NCI-H2196 (cell line): ENCODE results near the gene TMEM80.
"Not testable (repeated sequence)": the region's sequence is repeated elsewhere in the genome, so short reads cannot be mapped to it uniquely, and the experiment has no call there.

Experiments used
- DNase-seq: peaks from one replicate; lab custom pipeline; 2025; ENCODE audit not compliant: unreplicated experiment; lab: John Stamatoyannopoulos, UW

The TMEM80 gene

GRCh38 chr11:695538-696248 lies at the start of gene TMEM80:
Gene TMEM80 (plus strand): TSS chr11:695816. CDS start chr11:695828, 12 bp downstream.
- DNase-seq: peak; percentile 99

DNA sequence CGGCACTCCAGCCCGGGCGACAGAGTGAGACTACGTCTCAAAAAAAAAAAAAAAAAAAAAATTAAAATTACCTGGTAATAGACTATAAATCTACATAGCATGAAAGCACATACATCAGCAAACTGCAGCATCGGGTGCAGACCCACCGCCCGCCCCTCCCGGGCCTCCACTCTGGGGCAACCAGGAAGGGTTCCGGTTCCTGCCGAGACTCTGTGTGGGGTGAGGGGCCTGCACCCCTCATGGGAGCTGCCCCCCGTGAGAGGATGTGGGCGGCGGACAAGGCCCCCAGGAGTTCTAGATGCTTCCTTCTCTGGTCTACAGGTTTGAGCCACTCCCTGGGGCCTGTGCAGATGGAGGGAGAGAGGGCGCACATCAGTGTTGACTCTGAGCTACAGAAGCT lies 49.4 kb upstream of the TMEM80 start:
- DNase-seq: no peak

DNA sequence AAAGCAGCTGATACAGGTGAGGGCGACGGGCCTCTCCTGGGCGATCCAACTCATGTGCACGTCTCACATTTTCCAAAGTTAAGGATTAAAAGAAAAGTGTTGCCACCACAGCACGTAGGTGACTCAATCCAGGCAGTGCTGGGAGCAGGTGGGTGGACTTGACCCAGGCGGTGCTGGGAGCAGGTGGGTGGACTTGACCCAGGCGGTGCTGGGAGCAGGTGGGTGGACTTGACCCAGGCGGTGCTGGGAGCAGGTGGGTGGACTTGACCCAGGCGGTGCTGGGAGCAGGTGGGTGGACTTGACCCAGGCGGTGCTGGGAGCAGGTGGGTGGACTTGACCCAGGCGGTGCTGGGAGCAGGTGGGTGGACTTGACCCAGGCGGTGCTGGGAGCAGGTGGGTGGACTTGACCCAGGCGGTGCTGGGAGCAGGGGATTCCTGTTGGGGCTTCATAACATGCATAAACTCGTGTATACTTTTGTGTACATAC lies 47.9 kb upstream of the TMEM80 start:
- DNase-seq: not testable (repeated sequence)

DNA sequence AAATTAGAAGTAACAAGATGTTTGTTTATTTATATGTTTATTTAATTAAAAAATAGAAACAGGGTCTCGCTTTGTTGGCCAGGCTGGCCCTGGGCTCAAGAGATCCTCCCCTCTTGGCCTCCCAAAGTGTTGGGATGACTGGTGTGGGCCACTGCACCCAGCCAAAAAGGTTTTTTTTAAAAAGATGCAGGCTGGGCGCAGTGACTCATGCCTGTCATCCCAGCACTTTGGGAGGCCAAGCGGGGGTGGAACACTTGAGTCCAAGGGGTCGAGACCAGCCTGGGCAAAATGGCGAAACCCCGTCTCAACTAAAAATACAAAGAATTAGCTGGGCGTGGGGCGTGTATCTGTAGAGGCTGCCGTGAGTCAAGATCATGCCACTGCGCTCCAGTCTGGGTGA lies 45.1 kb upstream of the TMEM80 start:
- no peak for DNase-seq

GRCh38 chr11:653136-653535 lies 42.5 kb upstream of the TMEM80 start:
- not testable (repeated sequence) for DNase-seq

DNA sequence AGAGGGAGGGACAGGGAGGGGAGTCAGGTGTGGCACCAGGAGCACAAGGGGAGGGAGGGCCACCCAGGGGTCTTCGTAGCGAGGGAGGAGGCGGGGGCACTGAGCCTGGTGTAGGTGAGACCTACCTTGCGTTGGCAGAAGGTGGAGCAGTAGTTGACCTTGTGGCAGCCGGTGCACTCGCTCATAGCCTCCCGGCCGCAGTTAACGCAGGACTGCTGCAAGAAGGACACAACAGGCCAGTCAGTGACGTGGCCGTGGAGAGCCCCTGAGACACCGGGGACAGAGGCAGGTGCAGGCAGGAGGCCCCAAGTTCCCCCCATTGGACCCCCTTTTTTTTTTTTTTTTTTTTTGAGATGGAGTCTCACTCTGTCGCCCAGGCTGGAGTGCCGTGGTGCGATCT lies 41.8 kb upstream of the TMEM80 start:
- no peak for DNase-seq

GRCh38 chr11:654444-654843 lies 41.2 kb upstream of the TMEM80 start:
- DNase-seq: not testable (repeated sequence)

DNA sequence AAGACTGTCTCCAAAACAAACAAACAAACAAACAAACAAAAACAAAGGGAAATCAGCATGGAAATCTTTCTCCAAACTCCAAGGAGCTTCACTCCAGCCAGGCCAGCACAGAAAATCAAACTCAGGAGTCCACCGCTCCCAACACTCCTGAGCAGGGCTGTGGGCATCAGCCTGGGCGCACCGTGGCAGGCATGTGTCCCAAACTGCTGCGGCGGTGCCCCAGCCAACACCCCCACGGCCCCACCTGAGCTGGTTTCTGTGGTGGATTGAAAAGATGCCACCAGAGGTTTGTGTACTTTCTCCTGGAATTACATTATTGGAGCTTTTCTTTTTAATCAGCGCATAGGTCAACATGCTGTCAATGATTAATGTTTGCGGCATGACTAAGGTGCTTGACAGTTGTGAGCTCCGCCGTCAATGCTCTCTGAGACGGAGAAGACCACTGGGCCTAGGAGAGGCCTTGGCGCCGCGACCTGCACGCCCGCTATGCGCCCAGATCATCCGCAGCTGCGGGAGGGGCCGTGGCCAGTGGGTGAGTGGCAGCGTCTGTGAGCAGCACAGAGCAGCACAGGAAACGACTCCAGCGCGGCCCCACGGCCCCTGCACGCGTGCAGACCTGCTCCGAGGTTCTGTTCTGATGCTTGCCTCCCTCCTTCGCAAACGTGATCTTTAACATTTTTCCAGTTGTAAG lies 40.4 kb upstream of the TMEM80 start:
- DNase-seq: no peak

DNA sequence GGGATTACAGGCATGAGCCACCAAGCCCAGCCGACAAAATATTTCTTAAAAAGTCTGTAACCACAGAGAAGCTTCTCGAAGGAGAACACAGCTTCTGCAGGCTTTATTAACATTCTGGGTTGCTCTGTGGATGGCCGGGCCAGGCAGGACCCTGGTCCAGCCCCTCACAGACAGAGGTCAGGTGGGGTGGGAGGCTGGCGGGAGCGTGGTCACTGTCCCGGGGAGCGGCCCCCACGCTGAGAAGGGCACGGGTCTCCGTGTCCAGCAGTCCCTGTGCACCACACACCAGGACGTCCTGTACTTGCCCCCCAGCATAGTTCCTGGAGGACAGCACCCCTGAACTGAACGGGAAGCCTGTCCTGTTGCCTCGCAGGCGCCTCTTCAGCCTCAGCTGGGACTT lies 39.2 kb upstream of the TMEM80 start:
- no peak for DNase-seq

DNA sequence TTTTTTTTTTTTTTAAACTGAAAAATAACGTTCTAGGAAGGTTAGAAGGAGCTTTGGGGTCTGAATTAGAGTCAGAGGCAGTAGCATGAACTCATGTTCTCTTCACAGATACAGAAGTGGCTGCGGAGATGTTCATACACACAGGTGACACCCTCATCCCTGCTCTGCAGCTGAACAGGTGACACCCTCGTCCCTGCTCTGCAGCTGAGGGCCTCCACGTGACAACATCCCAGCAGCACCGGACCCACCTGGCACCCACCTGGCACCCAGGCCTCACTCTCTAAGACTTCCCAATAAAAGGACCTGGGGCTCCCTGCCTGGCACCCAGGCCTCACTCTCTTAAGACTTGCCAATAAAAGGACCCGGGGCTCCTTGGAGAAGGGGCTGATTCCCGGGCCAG lies 38.8 kb upstream of the TMEM80 start:
- no peak for DNase-seq

- DNase-seq: no peak
Observed at GRCh38 chr11:657691-658126, 37.9 kb upstream of the TMEM80 start.

GRCh38 chr11:659532-660085 lies 36.0 kb upstream of the TMEM80 start:
- DNase-seq: no peak

GRCh38 chr11:660281-660680 lies 35.3 kb upstream of the TMEM80 start:
- DNase-seq: no peak

DNA sequence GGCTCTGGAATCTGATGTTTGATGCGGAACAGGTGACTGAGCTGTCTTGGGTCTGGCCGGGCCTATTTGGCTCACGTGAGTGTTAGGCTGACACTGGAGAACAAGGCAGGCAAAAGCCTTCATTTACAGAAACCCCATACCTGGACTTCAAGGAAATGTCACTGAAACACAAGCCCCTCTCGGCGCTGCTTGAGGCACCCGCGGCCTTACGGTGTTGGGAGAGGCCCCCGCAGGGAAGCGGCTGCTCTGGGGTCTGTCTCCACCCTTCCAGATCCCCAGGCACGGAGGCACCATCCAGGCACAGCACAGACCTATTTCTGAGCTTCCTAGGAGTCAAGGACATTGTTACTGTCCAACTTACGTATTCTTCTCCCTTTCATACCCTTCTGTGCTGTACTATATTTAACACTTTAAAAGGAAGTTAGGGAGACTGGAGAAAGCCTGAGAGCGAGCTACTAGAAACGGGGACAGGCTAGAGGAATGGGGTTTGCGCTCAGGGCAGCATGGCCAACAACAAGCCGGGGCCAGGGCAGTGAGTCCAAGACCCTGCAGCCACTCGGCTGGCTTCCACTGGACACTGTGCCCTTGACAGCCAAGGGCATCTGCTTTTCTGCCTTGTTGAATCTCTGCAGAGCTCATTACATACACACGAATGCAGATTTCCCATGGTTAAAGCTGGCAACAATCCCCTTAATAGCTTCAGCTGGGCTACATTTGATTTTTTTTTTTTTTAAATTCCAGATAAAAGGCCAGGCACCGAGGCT lies 34.8 kb upstream of the TMEM80 start:
- DNase-seq: no peak

- peak; percentile 31 for DNase-seq
Observed at GRCh38 chr11:662689-663274, 32.8 kb upstream of the TMEM80 start.

DNA sequence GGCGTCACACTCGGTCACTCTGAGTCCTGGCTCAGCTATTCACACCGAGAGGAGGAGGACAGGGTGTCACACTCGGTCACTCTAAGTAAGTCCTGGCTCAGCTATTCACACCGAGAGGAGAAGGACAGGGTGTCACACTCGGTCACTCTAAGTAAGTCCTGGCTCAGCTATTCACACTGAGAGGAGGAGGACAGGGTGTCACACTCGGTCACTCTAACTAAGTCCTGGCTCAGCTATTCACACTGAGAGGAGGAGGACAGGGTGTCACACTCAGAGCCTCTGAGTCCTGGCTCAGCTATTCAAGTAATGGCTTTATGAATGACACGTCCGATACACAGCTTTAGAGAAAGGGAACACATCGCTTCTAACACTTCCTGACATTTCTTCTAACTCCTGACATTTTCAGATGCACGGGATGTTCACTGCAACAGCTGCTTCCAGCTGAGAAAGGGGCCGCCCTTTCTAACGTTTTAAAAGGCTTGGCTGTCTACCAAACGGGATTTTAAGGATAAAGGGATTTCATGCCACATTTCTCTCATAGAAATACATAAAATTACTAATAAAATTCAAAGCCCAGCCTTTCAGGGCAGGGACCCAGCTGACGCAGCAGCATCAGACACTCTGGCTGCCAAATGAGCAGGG lies 30.4 kb upstream of the TMEM80 start:
- no peak for DNase-seq

- DNase-seq: no peak
Observed at GRCh38 chr11:665704-666281, 29.8 kb upstream of the TMEM80 start.

- DNase-seq: no peak
Observed at GRCh38 chr11:673866-674265, 21.8 kb upstream of the TMEM80 start.

GRCh38 chr11:674406-674805 lies 21.2 kb upstream of the TMEM80 start:
- DNase-seq: no peak

GRCh38 chr11:678297-678696 lies 17.3 kb upstream of the TMEM80 start:
- DNase-seq: no peak
